ENCODE data around the gene STXBP3.

STXBP3 gene

GRCh38 chr1:108848806-108849205 lies 102.3 kb downstream of the STXBP3 start:
- no peak overlapping the region for H3K4ac ChIP-seq (ENCODE audit: low read depth, low read length)
- H3K18ac ChIP-seq (ENCODE audit: low read length) = no peak overlapping the region
- H4K5ac ChIP-seq (ENCODE audit: low read length) = no peak overlapping the region
- H3K79me2 ChIP-seq (ENCODE audit: control insufficient read depth, insufficient read depth, low read length) = no peaks in the 10 kb centered on the region
- H3K36me3 ChIP-seq (ENCODE audit: control insufficient read depth, insufficient read depth, low read length) = no peaks in the 10 kb centered on the region
- no peaks in the 10 kb centered on the region for H3K79me1 ChIP-seq (ENCODE audit: low read length)
- no peak overlapping the region for H3K56ac ChIP-seq (ENCODE audit: low read length)
- H2BK120ac ChIP-seq (ENCODE audit: low read depth, low read length) = no peak overlapping the region
- H3K4me3 ChIP-seq (ENCODE audit: low read length) = no peak overlapping the region
- H3K9ac ChIP-seq (ENCODE audit: low read length) = no peak overlapping the region
- DNase-seq = no peak
- no peak overlapping the region for H3K27ac ChIP-seq (ENCODE audit: low read depth, low read length)
- H3K4me2 ChIP-seq (ENCODE audit: low read length) = no peak overlapping the region
- H2AK5ac ChIP-seq (ENCODE audit: low read length) = no peak overlapping the region
- H3K27me3 ChIP-seq (ENCODE audit: insufficient read depth, low read length, poor library complexity) = no peaks in the 10 kb centered on the region
- no peak overlapping the region for H4K8ac ChIP-seq (ENCODE audit: low read depth, low read length)
- H2BK5ac ChIP-seq (ENCODE audit: low read length) = no peak overlapping the region
- no peak overlapping the region for H3K23ac ChIP-seq (ENCODE audit: low read length)
- peaks cover 16% of the 10 kb centered on the region for H3K4me1 ChIP-seq (ENCODE audit: control insufficient read depth, low read depth, low read length)
- H2BK15ac ChIP-seq (replicated peaks; ENCODE audit: low read depth) = no peak overlapping the region

DNA sequence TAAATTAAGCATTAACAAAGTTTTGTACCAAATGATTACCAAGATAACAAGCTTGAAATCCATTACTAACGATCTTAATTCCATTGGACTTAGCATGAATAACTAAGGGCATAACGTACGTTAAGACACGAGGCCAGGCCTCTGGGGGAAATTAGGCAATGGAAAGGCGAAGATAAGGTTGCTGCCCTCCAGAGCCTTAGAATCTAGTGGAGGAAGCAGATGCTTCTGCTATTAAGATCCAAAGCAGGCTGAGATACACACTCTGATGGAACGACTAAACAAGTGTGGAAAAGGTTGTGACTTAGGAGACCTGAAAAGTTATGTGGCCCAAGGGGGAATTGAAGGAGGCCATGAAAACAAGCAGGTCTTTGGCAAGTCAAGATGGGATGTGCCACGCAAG lies 104.5 kb downstream of the STXBP3 start:
- no peak for DNase-seq
- no peaks in the 10 kb centered on the region for H3K27me3 ChIP-seq (ENCODE audit: insufficient read depth, low read length, poor library complexity)

GRCh38 chr1:108851567-108851966 lies 105.1 kb downstream of the STXBP3 start:
- Histone ChIP-seq H3K79me1 (ENCODE audit: low read length) (no peaks in the 10 kb centered on the region), H3K23ac (ENCODE audit: low read length) (no peak overlapping the region), H3K36me3 (ENCODE audit: control insufficient read depth, insufficient read depth, low read length) (no peaks in the 10 kb centered on the region), H4K8ac (ENCODE audit: low read depth, low read length) (no peak overlapping the region), H3K4ac (ENCODE audit: low read depth, low read length) (no peak overlapping the region), H3K9ac (ENCODE audit: low read length) (no peak overlapping the region), H3K56ac (ENCODE audit: low read length) (no peak overlapping the region), H3K79me2 (ENCODE audit: control insufficient read depth, insufficient read depth, low read length) (no peaks in the 10 kb centered on the region), H3K27me3 (ENCODE audit: insufficient read depth, low read length, poor library complexity) (no peaks in the 10 kb centered on the region), H3K4me3 (ENCODE audit: low read length) (no peak overlapping the region), H3K18ac (ENCODE audit: low read length) (no peak overlapping the region), H3K4me1 (ENCODE audit: control insufficient read depth, low read depth, low read length) (peaks cover 3% of the 10 kb centered on the region), H3K27ac (ENCODE audit: low read depth, low read length) (no peak overlapping the region), H2AK5ac (ENCODE audit: low read length) (no peak overlapping the region), H2BK5ac (ENCODE audit: low read length) (no peak overlapping the region), H3K4me2 (ENCODE audit: low read length) (no peak overlapping the region), H4K5ac (ENCODE audit: low read length) (no peak overlapping the region), H2BK120ac (ENCODE audit: low read depth, low read length) (no peak overlapping the region), H2BK15ac (replicated peaks; ENCODE audit: low read depth) (no peak overlapping the region)
- no peak for DNase-seq
- no CpG with 5 or more reads among the region's 4 CpGs for WGBS (ENCODE audit: extremely low coverage, insufficient coverage, low lambda C conversion rate)

More for the DNA sequence above, 104.5 kb downstream of the STXBP3 start:
- H2AK5ac ChIP-seq (ENCODE audit: low read length) = no peak overlapping the region
- no peak overlapping the region for H2BK120ac ChIP-seq (ENCODE audit: low read depth, low read length)
- no peak overlapping the region for H4K8ac ChIP-seq (ENCODE audit: low read depth, low read length)
- H3K79me2 ChIP-seq (ENCODE audit: control insufficient read depth, insufficient read depth, low read length) = no peaks in the 10 kb centered on the region
- no peak overlapping the region for H2BK15ac ChIP-seq (replicated peaks; ENCODE audit: low read depth)
- peaks cover 8% of the 10 kb centered on the region for H3K4me1 ChIP-seq (ENCODE audit: control insufficient read depth, low read depth, low read length)
- H3K4ac ChIP-seq (ENCODE audit: low read depth, low read length) = no peak overlapping the region
- H2BK5ac ChIP-seq (ENCODE audit: low read length) = no peak overlapping the region
- H3K27ac ChIP-seq (ENCODE audit: low read depth, low read length) = no peak overlapping the region
- no peak overlapping the region for H3K9ac ChIP-seq (ENCODE audit: low read length)
- H3K4me2 ChIP-seq (ENCODE audit: low read length) = no peak overlapping the region
- no peaks in the 10 kb centered on the region for H3K36me3 ChIP-seq (ENCODE audit: control insufficient read depth, insufficient read depth, low read length)
- no CpG with 5 or more reads among the region's 7 CpGs for WGBS (ENCODE audit: extremely low coverage, insufficient coverage, low lambda C conversion rate)
- H3K56ac ChIP-seq (ENCODE audit: low read length) = no peak overlapping the region
- H3K79me1 ChIP-seq (ENCODE audit: low read length) = no peaks in the 10 kb centered on the region
- no peak overlapping the region for H3K18ac ChIP-seq (ENCODE audit: low read length)
- H3K23ac ChIP-seq (ENCODE audit: low read length) = no peak overlapping the region
- no peak overlapping the region for H4K5ac ChIP-seq (ENCODE audit: low read length)
- no peak overlapping the region for H3K4me3 ChIP-seq (ENCODE audit: low read length)

GRCh38 chr1:108852221-108852975 lies 105.9 kb downstream of the STXBP3 start:
- Histone ChIP-seq H4K5ac (ENCODE audit: low read length) (no peak overlapping the region), H3K27ac (ENCODE audit: low read depth, low read length) (no peak overlapping the region), H3K79me1 (ENCODE audit: low read length) (no peaks in the 10 kb centered on the region), H3K36me3 (ENCODE audit: control insufficient read depth, insufficient read depth, low read length) (no peaks in the 10 kb centered on the region), H2BK5ac (ENCODE audit: low read length) (no peak overlapping the region), H3K56ac (ENCODE audit: low read length) (no peak overlapping the region), H3K23ac (ENCODE audit: low read length) (no peak overlapping the region), H3K4me3 (ENCODE audit: low read length) (no peak overlapping the region), H3K4ac (ENCODE audit: low read depth, low read length) (no peak overlapping the region), H3K4me2 (ENCODE audit: low read length) (no peak overlapping the region), H3K4me1 (ENCODE audit: control insufficient read depth, low read depth, low read length) (no peaks in the 10 kb centered on the region), H2BK120ac (ENCODE audit: low read depth, low read length) (no peak overlapping the region), H3K79me2 (ENCODE audit: control insufficient read depth, insufficient read depth, low read length) (no peaks in the 10 kb centered on the region), H2AK5ac (ENCODE audit: low read length) (no peak overlapping the region), H3K27me3 (ENCODE audit: insufficient read depth, low read length, poor library complexity) (no peaks in the 10 kb centered on the region), H4K8ac (ENCODE audit: low read depth, low read length) (no peak overlapping the region), H3K9ac (ENCODE audit: low read length) (no peak overlapping the region), H2BK15ac (replicated peaks; ENCODE audit: low read depth) (no peak overlapping the region), H3K18ac (ENCODE audit: low read length) (no peak overlapping the region)
- no CpG with 5 or more reads among the region's 7 CpGs for WGBS (ENCODE audit: extremely low coverage, insufficient coverage, low lambda C conversion rate)
- DNase-seq = no peak

GRCh38 chr1:108854221-108855019 lies 107.9 kb downstream of the STXBP3 start:
- H3K36me3 ChIP-seq (ENCODE audit: control insufficient read depth, insufficient read depth, low read length) = no peaks in the 10 kb centered on the region
- no peaks in the 10 kb centered on the region for H3K4me1 ChIP-seq (ENCODE audit: control insufficient read depth, low read depth, low read length)
- no peak overlapping the region for H2BK5ac ChIP-seq (ENCODE audit: low read length)
- H3K9ac ChIP-seq (ENCODE audit: low read length) = no peak overlapping the region
- DNase-seq = no peak
- no peak overlapping the region for H2BK15ac ChIP-seq (replicated peaks; ENCODE audit: low read depth)
- H3K79me2 ChIP-seq (ENCODE audit: control insufficient read depth, insufficient read depth, low read length) = no peaks in the 10 kb centered on the region
- no peaks in the 10 kb centered on the region for H3K27me3 ChIP-seq (ENCODE audit: insufficient read depth, low read length, poor library complexity)
- H3K56ac ChIP-seq (ENCODE audit: low read length) = no peak overlapping the region
- no peak overlapping the region for H3K18ac ChIP-seq (ENCODE audit: low read length)
- WGBS (ENCODE audit: extremely low coverage, insufficient coverage, low lambda C conversion rate) = no CpG with 5 or more reads among the region's 3 CpGs
- H3K23ac ChIP-seq (ENCODE audit: low read length) = no peak overlapping the region
- H2BK120ac ChIP-seq (ENCODE audit: low read depth, low read length) = no peak overlapping the region
- H3K27ac ChIP-seq (ENCODE audit: low read depth, low read length) = no peak overlapping the region
- no peak overlapping the region for H3K4me2 ChIP-seq (ENCODE audit: low read length)
- H4K5ac ChIP-seq (ENCODE audit: low read length) = no peak overlapping the region
- no peak overlapping the region for H3K4ac ChIP-seq (ENCODE audit: low read depth, low read length)
- no peak overlapping the region for H3K4me3 ChIP-seq (ENCODE audit: low read length)
- H3K79me1 ChIP-seq (ENCODE audit: low read length) = no peaks in the 10 kb centered on the region
- H2AK5ac ChIP-seq (ENCODE audit: low read length) = no peak overlapping the region
- no peak overlapping the region for H4K8ac ChIP-seq (ENCODE audit: low read depth, low read length)
